Forelimb muscle (tissue), 1 donor: ENCODE results near the gene GRM1. TPM values are rescaled to one million over a fixed set of nuclear protein-coding genes. Genes with fewer than 3 reads are reported as not detected.

Source experiments
- DNase-seq: peaks from one replicate; pipeline ENCODE4 v3.0.0-alpha.2; 2013; ENCODE audit warnings: low read depth
- polyA plus RNA-seq: library from polyadenylated mRNA; unstranded; fragments of 120-200 nt; gene quantifications from one replicate; pipeline ENCODE4 v1.2.1, GENCODE V29; 2013; ENCODE audit not compliant: insufficient read length

Gene GRM1
- polyA plus RNA-seq, 1 donor: not detected

DNA sequence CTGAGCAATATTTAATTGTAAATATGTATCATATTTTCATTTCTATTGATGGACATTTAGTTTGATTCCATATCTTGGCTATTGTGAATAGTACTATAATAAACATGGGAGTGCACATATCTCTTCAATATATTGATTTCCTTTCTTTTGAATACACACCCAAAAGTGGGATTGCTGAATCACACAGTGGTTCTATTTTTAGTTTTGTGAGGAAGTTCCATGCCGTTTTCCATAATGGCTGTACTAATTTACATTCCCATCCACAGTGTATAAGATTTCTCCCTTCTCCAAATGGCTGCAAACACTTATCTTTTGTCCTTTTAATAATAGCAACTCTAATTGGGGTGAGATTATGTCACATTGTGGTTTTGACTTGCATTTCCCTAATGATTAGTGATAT, 428.0 kb downstream of the GRM1 start:
- DNase-seq: no peak

DNA sequence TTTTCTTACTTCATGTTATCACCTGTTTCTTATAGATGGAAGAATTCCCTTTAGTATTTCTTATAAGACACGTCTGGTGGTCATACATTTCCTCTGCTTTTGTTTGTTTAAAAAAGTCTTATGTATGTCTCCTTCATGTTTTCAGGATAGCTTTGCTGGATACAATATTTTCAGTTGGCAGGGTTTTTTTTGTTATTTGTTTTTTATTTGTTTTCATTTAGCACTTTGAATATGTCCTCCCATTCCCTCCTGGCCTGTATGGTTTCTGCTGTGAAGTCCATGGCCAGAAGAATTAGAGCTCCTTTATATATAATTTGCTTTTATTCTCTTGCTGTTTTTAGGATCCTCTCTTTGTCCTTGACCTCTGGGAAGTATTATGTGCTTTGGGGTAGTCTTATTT, 432.1 kb downstream of the GRM1 start:
- no peak for DNase-seq

DNA sequence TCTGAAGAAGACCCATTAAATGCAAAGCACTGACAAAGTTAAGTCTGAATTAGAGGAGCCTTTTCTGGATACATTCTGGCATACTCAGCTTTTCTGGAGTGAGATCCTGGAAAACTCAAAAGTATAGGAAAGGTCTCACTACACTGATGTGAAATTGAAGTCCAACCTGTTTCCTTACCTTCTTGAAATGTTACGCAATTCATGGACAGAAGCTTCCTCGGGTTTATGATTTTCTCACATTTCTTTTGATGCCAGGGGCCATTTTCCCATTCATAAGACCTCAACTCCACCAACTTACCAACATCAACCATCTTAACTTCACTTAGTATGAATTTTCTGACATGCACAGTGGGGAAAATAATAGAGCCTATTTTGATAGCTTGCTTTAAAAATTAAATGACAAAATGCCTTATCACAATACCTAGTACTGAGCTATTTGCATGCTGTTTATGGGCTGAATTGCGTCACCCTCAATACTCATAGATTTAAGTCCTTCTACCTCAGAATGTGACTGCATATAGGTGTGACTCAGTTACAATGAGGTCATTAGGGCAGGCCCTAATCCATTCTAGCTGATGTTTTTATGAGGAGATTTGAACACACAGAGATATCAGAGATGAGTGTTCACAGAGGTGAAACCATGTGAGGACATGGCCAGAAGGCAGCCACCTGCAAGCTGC, 441.4 kb downstream of the GRM1 start:
- no peak for DNase-seq

DNA sequence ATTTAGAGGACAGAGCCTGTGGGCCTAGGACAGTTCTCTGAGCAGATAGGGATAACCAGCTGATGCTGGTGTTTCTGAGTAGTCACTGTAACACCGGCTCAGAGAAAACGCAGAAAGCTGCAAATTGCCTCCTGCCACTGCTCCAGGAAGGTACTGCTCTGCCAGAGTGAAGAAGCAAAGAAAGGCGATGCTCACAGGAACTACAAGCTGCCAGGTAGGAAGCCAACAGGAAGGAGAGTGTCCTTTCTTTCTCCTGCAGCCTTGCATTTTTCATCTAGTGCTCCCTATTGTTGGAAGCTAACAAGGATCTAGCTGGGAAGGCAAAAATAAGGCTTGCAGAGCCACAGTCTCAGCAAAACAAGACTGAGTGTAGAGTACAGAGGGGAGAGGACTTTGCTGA, 444.1 kb downstream of the GRM1 start:
- no peak for DNase-seq

DNA sequence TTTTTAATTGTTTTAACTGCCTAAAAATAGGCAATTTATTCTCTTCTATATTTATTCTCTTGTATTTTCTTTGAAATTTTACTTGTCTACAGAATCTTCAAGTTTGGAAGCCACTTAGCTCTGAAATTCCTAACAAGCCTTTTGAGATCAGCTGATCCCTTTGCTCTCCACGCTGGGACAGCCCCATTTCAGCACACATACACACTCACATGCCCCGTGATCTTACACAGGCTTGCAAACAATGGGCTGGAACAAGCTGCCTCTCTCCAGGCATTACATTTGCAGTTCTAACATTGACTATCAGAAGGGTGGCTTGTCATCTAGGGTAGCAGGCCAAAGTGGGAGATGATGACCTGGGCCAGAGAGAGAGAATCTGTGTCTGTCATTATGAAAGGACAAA, 452.7 kb downstream of the GRM1 start:
- no peak for DNase-seq

DNA sequence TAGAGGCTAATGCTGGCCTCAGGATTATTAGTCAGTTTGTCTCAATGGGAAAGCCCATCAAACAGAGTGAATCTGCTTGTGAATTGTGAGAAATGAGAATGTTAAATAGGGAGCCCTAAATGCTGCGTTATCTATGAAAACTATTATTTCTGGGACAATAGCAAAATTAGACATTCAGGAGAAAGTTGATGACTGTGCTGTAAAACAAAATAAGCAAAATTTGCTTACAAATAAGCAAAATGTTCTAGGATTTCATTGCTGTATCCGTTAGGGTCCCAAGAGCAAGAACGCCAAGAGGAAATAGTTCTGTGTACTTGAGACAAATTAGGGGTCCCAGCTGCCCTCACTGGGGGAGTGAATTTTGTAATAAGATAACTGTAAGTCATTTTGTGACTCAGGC, 455.5 kb downstream of the GRM1 start:
- DNase-seq: no peak

Other genes with a start within 250 kb of the GRM1 start
- 12.1 TPM for gene FBXO30, start 214.3 kb upstream of the GRM1 start, polyA plus RNA-seq
- gene SHPRH, start 64.7 kb upstream of the GRM1 start, polyA plus RNA-seq: 11.4 TPM